Muscle of back (tissue), 11 donors: ENCODE data around the gene IL10RA. TPM values are rescaled to one million over a fixed set of nuclear protein-coding genes. Genes with fewer than 3 reads are reported as not detected.

Source experiments
- DNase-seq, 3 donors: peaks; one replicate each; pipeline versions ENCODE4 v3.0.0 to v3.0.0-alpha.2; 2013
- polyA plus RNA-seq, 10 donors: library from polyadenylated mRNA; unstranded; fragments of 120-200 nt; gene quantifications; one replicate each; pipeline ENCODE4 v1.2.1, GENCODE V29; 2013; ENCODE audit not compliant: insufficient read length in 10 of 10

IL10RA gene
- polyA plus RNA-seq, 10 donors: 3.7 to 13.4 (median 4.4) TPM

- no peak for DNase-seq
Observed at GRCh38 chr11:118045191-118045590, 59.0 kb downstream of the IL10RA start.

DNA sequence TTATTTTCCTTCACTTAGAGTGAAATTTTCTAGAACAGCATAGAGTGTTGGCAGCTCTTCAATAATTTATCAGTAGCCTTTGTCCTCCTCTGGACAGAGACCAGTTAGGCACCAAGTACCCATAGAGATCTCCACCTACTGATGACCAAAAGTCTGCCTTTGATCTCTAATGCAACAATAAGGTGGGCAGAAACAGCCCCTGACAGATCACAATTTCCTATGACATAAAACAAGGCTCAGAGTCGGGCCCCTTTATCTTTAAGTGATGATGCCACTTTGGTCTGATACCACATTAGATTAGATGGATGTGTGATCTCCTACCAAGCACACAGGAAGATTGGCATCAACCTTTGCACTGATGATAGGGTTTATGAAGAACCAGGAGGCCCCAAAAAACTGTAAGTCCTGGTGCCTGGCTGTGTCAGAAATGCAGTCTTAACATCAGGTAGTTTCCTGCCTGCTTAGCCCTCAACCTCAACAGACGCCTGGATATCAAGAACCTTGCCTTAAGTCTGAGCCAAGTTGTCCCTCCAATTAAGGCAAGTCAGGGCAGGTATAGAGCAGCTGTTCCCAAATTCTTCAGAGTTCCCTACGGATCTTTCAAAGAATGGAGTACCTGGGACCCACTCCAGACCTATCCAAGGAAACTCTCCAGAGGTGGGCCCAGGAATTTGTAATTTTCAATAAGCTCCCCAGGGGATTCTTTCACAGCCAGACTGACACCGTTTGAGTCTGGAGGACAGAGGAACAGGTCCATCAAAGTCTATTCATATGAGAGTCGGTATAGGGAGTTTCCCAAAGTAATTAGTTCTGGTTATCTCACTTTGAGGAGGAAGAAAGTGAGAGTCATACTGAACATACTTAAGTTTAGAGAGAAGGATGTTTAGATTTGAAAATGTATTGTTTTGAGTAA is 60.1 kb downstream of the IL10RA start:
- no peak for DNase-seq

DNA sequence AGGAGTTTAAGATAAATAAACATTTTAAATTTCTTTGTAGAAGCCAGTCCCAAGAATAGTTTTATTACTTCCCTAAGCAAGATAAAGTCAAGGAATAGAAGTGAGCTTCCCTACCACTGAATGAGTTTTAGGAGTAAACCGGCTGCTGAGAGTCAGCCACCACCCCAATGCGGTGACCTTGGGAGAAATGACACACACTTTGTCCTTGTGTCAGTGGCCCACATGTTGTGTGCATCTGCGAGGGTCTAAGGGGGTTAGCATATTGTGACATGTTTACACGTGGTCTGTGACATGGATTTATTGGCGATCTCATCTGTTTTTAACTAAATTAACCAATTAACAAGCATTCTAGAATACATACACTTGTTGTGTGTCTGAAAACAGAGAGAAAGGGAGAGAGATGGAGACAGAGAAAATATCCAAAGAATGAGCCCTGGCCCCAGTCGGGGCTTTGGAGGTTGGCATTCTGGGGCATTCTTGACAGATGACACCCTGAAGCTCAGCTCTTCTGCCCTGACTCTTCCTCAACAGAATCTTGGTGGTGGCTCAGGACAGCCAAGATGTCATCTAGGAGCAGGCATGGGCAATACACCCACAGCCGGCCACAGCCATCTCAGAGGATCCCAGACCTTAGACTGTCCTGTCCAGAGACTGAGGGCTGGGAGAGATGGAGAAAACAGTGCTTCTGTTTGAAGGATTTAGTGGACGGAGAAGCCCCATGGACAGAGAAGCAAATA is 60.9 kb downstream of the IL10RA start:
- no peak for DNase-seq

- DNase-seq: no peak
Observed at GRCh38 chr11:118047749-118048148, 61.6 kb downstream of the IL10RA start.

GRCh38 chr11:118048472-118049370 is 62.5 kb downstream of the IL10RA start:
- no peak for DNase-seq

GRCh38 chr11:118049771-118050170 is 63.6 kb downstream of the IL10RA start:
- DNase-seq: no peak

DNA sequence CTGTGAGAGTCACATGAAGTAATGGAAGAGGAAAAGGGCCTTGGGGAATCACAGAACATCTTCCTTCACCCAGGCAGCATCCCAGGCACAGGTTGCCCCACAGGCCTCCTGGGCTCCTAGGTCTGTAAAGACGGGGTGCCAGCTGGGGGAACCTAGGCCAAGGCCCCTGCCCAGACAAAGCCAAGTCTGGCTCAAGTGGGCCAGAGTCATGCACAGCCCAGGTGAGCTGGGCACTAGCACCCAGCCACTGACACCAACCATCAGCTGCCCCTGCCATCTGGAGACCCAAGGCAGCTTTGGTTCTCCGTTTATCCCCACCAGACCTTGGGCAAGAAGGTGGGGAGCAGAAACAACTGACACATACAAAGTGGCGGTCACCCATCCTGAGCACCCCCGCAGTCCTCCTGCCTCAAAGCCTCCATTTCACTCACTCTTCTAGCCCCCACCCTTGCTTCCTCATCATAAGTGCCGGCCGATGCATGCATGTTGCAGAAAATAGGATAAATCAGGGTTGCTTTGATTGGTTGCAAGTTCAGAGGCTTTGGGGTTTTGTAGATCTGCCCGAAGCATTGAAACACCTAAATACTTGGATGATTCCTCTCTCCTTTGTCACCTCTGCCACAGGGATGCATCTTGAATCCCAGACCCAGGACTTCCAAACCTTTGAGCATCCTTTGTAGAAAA is 64.2 kb downstream of the IL10RA start:
- DNase-seq: no peak

Other genes with a start within 250 kb of the IL10RA start
- 1 to 10 TPM in 1 of 10 donors, under 1 TPM in 9; 0.28 to 1.3 (median 0.57) TPM for gene DSCAML1, start 189.2 kb upstream of the IL10RA start, polyA plus RNA-seq
- gene FXYD2, start 161.7 kb upstream of the IL10RA start, polyA plus RNA-seq: 1 to 10 TPM in 5 of 10 donors, under 1 TPM in 5; 0.51 to 2.5 (median 1.1) TPM
- gene FXYD6, start 109.7 kb upstream of the IL10RA start, polyA plus RNA-seq: 100 to 1,000 TPM; 122 to 200 (median 170) TPM
- gene TMPRSS13, start 57.0 kb upstream of the IL10RA start, polyA plus RNA-seq: 1 to 10 TPM in 2 of 10 donors, under 1 TPM in 5, not detected in 3; 0.10 to 2.0 (median 0.13) TPM
- gene TMPRSS4, start 90.7 kb downstream of the IL10RA start, polyA plus RNA-seq: 1 to 10 TPM in 1 of 10 donors, under 1 TPM in 9; 0.04 to 1.3 (median 0.14) TPM
- under 1 TPM in 7 of 10 donors, not detected in 3; 0.05 to 0.28 (median 0.17) TPM for gene SMIM35, start 100.6 kb downstream of the IL10RA start, polyA plus RNA-seq
- 1 to 10 TPM; 2.2 to 6.1 (median 3.4) TPM for gene SCN4B, start 166.4 kb downstream of the IL10RA start, polyA plus RNA-seq
- gene SCN2B, start 190.2 kb downstream of the IL10RA start, polyA plus RNA-seq: 1 to 10 TPM; 2.5 to 7.0 (median 5.0) TPM
- gene JAML, start 238.6 kb downstream of the IL10RA start, polyA plus RNA-seq: 1 to 10 TPM; 1.4 to 6.4 (median 3.0) TPM